Measurements from ENCODE around the gene IGSF9.

The IGSF9 gene

GRCh38 chr1:159972443-159973205 lies 27.2 kb upstream of the IGSF9 start:
- no peak for DNase-seq

GRCh38 chr1:159970932-159971342 lies 25.5 kb upstream of the IGSF9 start:
- no peak for DNase-seq

GRCh38 chr1:159968901-159969300 lies 23.5 kb upstream of the IGSF9 start:
- no peak for DNase-seq

- no peak for DNase-seq
Measured at GRCh38 chr1:159965263-159965662, 19.9 kb upstream of the IGSF9 start.

DNA sequence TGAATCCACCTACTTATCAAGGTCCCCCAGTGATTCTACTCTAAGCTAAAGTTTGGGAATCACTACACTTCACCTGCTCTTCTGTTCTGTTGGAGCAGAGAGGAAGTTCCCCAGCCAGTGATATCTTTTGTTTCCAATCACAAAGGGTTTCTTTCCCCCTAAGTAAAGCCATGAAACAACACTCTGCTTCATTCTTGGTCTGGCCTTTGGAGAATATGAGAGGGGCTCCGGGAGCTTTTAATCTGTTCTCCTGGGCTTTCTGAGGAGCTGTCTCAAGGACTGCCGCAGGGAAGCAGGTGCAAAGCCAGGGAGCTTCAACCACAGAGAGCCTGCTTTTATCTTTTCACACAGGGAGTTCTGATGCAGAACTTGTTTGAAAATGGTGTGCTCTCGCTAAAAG lies 18.7 kb upstream of the IGSF9 start:
- no peak for DNase-seq

GRCh38 chr1:159962176-159962575 lies 16.8 kb upstream of the IGSF9 start:
- no peak for DNase-seq

DNA sequence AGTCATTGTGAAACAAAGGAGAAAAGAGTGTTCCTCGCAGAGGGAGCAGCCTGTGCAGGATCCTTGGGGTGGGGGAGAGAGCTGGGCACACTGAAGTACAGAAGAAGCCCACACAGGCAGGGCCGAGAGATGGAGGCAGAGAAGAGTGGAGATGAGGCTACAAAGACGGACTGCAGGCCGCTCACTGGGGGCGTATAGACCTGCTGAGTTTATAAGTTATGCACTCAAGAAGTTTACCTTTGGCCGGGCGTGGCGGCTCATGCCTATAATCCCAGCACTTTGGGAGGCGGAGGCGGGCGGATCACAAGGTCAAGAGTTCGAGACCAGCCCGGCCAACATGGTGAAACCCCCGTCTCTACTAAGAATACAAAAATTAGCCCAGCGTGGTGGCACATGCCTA lies 16.2 kb upstream of the IGSF9 start:
- DNase-seq, result no peak

DNA sequence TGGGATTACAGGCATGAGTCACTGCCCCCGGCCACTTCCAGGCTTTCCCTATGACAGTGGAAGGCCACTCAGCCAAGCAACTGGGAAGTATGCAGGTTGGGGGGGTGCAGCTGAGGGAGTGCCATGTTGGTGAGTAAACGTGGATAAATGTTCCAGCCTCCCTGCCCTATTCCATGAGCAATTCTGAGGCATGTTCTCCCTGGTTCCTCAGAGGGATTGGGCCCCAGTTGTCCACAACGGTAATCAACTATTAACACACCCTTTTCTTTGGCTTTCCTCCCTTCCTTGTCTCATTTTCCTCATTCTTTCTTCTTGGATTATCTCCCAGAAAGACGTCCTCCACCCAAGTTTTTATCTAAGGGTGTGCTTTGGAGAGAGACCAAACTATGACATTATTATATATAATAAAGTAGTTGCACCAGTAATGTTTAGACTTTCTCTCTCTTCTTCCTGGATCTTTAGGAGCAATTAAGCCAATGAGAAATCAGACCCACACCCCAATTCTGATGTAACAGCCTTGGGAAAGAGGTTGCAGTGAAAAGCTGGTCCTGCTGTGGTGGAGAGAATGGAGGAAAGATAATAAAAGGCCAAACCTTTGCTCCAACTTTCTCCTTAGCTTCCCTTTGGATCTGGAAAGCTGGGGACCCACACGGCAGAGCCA lies 15.4 kb upstream of the IGSF9 start:
- no peak for DNase-seq

DNA sequence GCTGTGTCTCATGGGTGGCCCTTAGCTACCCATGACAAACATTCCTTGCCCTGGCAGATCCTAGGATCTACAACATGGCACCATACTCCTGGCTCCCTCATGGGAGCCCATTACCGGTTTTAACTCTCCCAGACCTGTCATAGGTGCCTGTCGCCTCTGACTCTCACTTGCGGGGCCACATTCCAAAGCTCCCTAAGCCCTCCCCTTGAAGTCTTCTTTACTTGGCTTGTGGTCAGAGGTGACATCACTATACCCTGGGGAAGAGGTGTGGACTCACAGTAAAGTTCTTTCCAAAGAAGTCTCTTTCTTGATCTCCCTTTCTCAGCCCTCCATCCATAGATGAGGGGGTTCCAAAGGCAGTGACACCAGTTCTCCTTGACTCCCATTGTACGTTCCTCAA lies 14.0 kb upstream of the IGSF9 start:
- DNase-seq, result no peak

GRCh38 chr1:159958719-159959380 lies 13.4 kb upstream of the IGSF9 start:
- no peak for DNase-seq

DNA sequence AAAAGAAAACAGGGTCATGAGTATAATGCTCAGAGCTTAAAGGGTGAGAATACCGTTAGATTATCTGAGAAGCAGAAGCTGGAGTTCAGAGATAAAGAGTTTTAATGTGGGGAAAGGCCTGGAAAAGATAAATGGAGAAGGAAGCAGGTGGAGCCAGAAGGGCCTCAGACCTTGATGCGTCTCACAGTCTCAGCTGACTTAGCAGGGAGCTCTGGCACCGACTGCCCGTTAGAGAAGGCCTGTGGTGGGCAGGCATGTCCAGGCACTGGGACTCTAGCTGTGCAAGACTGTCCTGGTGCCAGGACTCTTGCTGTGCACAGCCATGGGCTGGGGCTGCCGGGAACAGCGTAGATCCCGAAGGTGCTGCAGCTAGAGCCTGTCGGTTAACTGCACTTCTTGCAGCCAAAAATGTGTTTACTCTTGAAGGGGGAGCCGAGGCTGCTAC lies 12.4 kb upstream of the IGSF9 start:
- no peak for DNase-seq

DNA sequence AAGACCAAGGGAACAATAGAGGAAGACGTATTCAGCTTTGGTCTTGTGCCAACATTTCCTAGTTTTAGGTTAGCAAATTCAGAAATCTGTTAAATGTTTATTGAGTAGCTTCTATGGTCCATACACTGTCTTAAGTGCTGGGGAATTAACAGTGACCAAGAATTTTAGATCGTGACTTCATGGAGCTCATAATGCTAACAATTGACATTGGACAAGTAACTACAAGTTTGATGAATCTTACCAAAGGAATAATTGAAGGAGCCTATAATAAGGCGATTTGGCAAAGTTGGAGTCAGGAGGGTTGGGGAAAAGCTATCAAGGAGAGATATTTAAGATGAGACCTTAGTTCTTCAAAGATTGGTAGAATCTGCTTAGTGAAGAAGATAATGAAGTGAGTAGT lies 10.0 kb upstream of the IGSF9 start:
- no peak for DNase-seq

DNA sequence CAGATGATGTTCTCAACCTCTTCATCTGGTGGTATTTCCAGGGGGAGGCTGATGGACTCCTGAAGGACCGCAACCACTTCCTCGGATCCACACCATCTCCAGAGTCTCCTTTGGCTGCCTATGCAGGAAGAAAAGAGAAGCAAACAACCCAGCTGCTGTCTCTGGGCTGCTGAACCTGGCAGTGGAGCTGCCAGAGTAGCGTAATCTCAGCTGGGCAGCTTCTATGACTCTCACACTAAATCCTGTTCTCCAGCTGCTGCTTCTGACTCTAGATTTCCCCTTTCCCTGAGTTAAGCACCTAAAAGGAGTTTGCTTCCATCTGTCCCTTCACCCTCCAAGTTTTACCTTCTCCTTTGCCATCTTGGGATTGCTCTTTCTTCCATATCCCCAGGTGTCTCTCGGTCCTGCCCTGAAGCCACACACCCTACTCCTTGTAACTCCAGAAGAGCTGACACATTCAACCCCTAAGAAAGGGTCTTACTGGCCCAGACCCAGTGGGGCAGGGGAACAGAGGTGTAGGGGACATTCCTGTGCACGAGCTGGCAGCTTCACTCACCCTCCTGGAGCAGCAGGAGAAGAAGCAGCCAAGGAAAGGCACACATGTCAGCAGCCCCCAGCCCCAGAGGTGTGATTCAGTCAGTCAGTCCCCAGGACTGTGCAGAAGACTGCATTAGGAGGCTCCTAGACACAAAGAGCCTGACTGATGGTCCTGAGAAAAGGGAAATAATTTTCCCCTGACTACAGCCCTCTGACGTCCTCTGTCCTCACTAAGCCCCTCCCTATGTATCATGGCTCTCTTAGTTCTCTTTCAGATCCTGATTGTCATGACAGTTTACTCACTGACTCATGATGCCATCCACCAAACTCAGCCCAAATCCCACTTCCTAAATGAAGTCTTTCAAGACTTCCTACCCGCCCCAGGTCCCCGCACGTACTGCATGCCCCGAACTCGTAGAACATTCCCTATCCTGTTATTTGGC lies 8.4 kb upstream of the IGSF9 start, which contains the start of gene SLAMF9:
TSS of gene SLAMF9 (minus strand) at position 702 of the 980 bp plus-strand sequence. CDS start at position 602, 100 bp downstream.
- DNase-seq, result no peak

DNA sequence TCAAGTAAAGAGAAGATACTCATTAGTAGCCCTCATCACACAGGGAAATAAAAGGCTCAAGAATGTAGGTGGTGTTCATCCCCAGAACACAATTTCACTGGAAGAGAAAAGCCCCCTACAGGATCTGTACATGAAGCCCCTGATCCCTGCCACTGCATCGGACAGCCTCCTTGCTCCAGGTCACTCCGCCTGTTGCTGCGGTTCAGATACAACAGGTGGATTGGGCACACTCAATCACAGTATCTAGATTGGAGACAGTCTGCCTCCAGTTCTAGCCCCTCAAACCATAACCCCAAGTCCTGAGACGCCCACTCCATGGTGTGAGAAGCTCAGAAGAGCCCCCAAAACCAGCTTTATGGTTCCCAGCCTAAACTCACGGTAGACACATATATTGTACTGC lies 7.5 kb upstream of the IGSF9 start:
- DNase-seq, result no peak

DNA sequence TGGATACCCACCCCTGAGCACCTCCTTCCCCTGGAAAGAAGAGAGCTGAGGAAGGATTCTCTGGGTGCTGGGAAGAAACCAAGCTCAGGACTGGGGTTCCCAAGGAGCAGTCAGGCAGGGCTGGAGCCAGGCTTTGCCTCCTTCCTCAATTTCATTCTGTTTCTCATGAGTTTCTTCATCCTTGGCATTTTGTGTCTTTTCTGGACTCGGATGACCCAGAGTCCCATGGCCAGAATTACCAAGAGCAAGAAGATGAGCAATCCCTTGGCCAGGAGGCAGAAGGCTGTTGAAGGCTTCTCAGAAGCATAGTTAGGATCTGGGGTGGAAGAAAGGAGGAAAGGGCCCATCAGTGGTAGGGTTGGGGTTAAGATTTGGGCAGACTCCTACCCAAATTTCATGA lies 6.1 kb upstream of the IGSF9 start:
- DNase-seq, result no peak

- DNase-seq, result no peak
Measured at GRCh38 chr1:159951016-159951415, 5.6 kb upstream of the IGSF9 start.

- no peak for DNase-seq
Measured at GRCh38 chr1:159949981-159950381, 4.6 kb upstream of the IGSF9 start.

DNA sequence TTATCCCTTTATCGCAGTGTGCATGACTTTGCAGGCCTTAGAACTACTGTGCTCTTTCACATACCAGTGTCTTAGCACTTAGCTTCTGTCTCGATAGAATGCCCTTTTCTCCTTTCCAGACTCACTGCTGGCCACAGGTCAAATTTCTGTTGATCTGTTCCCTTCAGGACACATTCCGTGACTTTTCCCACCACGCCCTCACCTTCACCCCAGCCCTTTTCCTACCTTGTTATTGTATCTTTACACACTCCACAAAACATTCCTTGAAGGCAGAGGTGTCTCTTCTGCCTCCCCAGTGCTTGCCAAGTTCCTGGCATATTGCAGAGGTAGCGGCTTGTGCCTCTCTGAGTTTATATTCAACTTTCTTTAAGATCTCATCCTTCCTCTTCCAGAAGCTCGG lies 3.7 kb upstream of the IGSF9 start:
- DNase-seq, result no peak

DNA sequence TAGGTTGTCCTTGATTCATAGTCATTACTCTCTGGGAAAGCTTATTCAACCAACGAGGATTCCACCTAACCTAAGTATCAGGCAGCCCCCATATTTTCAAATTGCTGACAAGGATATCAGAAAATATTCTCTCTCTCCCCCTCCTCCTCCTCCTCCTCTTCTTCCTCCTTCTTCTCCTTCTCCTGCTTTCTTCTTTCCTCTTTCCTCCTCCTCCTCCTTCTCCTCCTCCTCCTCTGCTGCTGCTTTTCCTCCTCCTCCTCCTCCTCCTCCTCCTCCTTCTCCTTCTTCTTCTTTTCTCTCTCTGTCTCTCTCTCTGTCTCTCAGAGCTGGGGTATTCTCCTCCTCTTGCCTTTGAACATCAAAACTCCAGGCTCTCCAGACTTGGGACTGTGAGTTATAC lies 2.5 kb upstream of the IGSF9 start:
- DNase-seq, result no peak

GRCh38 chr1:159946242-159947187 lies 1.1 kb upstream of the IGSF9 start:
- no peak for DNase-seq

GRCh38 chr1:159944623-159945455 lies 574 bp downstream of the IGSF9 start:
- no peak for DNase-seq
